Measurements from ENCODE around the gene NKX2-3. TPM values are rescaled to one million over a fixed set of nuclear protein-coding genes. Genes with fewer than 3 reads are reported as not detected.

Gene NKX2-3
- total RNA-seq, 4 donors from 2014 or later: 0.54 TPM; not detected in 3

DNA sequence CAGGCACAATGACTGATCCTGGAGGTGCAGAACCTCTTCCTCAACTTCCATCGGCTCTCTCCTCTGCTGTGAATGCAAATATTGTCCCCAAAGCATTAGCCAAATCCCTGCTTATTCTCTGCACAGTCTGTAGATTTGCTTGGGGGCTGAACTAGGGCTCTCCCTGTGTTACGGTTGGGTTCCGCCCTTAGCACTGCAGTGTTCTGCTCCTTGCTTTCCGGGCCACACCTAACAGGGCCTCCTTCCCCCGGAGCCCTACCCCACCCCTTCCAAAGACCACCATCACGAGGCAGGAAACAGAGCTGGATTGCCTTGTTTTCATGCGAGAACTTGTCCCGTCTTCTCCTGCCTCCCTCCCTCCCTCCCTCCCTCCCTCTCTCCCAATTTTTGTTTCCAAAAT lies 50.9 kb downstream of the NKX2-3 start:
- 45 to 54% methylated on average over 7 to 8 of the region's 8 CpGs for WGBS, 2 donors (ENCODE audit: low coverage in 1 of 2)
- TF ChIP-seq, protein P1, sequence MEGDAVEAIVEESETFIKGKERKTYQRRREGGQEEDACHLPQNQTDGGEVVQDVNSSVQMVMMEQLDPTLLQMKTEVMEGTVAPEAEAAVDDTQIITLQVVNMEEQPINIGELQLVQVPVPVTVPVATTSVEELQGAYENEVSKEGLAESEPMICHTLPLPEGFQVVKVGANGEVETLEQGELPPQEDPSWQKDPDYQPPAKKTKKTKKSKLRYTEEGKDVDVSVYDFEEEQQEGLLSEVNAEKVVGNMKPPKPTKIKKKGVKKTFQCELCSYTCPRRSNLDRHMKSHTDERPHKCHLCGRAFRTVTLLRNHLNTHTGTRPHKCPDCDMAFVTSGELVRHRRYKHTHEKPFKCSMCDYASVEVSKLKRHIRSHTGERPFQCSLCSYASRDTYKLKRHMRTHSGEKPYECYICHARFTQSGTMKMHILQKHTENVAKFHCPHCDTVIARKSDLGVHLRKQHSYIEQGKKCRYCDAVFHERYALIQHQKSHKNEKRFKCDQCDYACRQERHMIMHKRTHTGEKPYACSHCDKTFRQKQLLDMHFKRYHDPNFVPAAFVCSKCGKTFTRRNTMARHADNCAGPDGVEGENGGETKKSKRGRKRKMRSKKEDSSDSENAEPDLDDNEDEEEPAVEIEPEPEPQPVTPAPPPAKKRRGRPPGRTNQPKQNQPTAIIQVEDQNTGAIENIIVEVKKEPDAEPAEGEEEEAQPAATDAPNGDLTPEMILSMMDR (IDR thresholded peaks at IDR 0.05): no peak
- TF ChIP-seq EP300 (IDR thresholded peaks at IDR 0.05) (no peak), POLR2A (IDR thresholded peaks at IDR 0.05) (no peak), POLR2AphosphoS5 (IDR thresholded peaks at IDR 0.05) (no peak)

More for the DNA sequence above, 50.9 kb downstream of the NKX2-3 start:
- no peak overlapping the region for H3K4me3 ChIP-seq
- H3K36me3 ChIP-seq: no peaks in the 10 kb centered on the region
- H3K4me1 ChIP-seq: no peaks in the 10 kb centered on the region
- peaks cover 51% of the 10 kb centered on the region for H3K27me3 ChIP-seq
- ATAC-seq: no peak
- H3K9me3 ChIP-seq: no peaks in the 10 kb centered on the region
- no peak overlapping the region for H3K27ac ChIP-seq

Other genes with a start within 250 kb of the NKX2-3 start
- gene CNNM1, start 203.6 kb upstream of the NKX2-3 start, total RNA-seq: 1 to 10 TPM; 1.9 to 3.1 (median 3.0) TPM
- gene GOT1, start 102.3 kb upstream of the NKX2-3 start, total RNA-seq: 10 to 100 TPM; 15.8 to 32.2 (median 23.2) TPM
- 10 to 100 TPM; 18.6 to 55.6 (median 33.3) TPM for gene SLC25A28, start 87.5 kb downstream of the NKX2-3 start, total RNA-seq
- gene ENTPD7, start 126.6 kb downstream of the NKX2-3 start, total RNA-seq: 1 to 10 TPM; 4.5 to 9.1 (median 5.6) TPM
- gene COX15, start 199.2 kb downstream of the NKX2-3 start, total RNA-seq: 10 to 100 TPM; 25.6 to 32.6 (median 29.3) TPM
- gene CUTC, start 199.3 kb downstream of the NKX2-3 start, total RNA-seq: 10 to 100 TPM; 24.5 to 35.1 (median 27.7) TPM
- gene ABCC2, start 249.7 kb downstream of the NKX2-3 start, total RNA-seq: 1 to 10 TPM in 1 of 4 donors, under 1 TPM in 3; 0.46 to 1.5 (median 0.73) TPM